ENCODE results near the gene SMG9.

DNA sequence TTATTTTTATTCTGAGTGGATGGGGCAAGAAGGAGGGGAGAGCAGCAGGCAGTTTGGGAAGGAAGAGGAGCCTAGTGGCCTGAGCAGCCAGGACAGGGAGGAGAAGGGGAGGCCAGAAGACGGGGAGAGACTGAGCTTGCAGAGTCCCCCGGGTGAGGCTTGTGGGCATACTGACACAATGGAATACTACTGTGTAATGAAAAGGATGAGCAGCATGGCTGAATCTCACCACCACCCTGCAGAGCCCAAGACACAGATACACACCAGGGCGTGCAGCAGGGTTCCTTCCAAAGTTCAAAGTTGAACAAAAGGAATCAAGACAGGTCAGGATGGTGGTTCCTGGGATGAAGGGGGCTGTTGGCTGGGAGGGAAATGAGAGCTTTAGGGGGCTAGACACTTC lies 8.1 kb upstream of the SMG9 start:
- TF ChIP-seq, protein P1, sequence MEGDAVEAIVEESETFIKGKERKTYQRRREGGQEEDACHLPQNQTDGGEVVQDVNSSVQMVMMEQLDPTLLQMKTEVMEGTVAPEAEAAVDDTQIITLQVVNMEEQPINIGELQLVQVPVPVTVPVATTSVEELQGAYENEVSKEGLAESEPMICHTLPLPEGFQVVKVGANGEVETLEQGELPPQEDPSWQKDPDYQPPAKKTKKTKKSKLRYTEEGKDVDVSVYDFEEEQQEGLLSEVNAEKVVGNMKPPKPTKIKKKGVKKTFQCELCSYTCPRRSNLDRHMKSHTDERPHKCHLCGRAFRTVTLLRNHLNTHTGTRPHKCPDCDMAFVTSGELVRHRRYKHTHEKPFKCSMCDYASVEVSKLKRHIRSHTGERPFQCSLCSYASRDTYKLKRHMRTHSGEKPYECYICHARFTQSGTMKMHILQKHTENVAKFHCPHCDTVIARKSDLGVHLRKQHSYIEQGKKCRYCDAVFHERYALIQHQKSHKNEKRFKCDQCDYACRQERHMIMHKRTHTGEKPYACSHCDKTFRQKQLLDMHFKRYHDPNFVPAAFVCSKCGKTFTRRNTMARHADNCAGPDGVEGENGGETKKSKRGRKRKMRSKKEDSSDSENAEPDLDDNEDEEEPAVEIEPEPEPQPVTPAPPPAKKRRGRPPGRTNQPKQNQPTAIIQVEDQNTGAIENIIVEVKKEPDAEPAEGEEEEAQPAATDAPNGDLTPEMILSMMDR (IDR thresholded peaks at IDR 0.05; ENCODE audit: low read length): no peak
- TF ChIP-seq EZH2 (optimal IDR thresholded peaks at IDR 0.05; ENCODE audit: low read depth, low read length): no peak
- no peak for TF ChIP-seq EZH2phosphoT487 (IDR thresholded peaks at IDR 0.05; ENCODE audit: low read length)

Data from MM.1S (cell line).